Psoas muscle (tissue), 8 donors: Measurements from ENCODE around the gene MAP2K7. TPM values are rescaled to one million over a fixed set of nuclear protein-coding genes. Genes with fewer than 3 reads are reported as not detected.

Experiments
- ATAC-seq, 4 donors: fragments of 200-7000 bp; cut with Tn5 transposase; one replicate each; pipeline ENCODE4 v1.9.1; 2020; ENCODE audit warnings: moderate library complexity in 3 of 4, mild to moderate bottlenecking in 2 of 4
- DNase-seq, 2 donors: peaks; one replicate each; pipeline ENCODE4 v3.0.0-alpha.2; 2020
- H3K27ac ChIP-seq: fragments of 200-600 bp; one replicate; pipeline ENCODE4 v1.8.0; 2022
- H3K27me3 ChIP-seq, 3 donors: fragments of 200-600 bp in 1 of 3; one replicate each; pipeline versions ENCODE4 v1.6.1 to v1.8.0; 2013 to 2022; ENCODE audit warnings: low read length in 2 of 3, mild to moderate bottlenecking in 2 of 3, moderate library complexity in 1 of 3; ENCODE audit not compliant: insufficient read depth in 3 of 3
- H3K36me3 ChIP-seq, 2 donors: fragments of 200-600 bp in 1 of 2; one replicate each; pipeline versions ENCODE4 v1.6.1 to v1.8.0; 2013 to 2022; ENCODE audit warnings: low read depth in 1 of 2, mild to moderate bottlenecking in 1 of 2, moderate library complexity in 1 of 2; ENCODE audit not compliant: insufficient read depth in 1 of 2
- H3K4me1 ChIP-seq: fragments of 200-600 bp; one replicate; pipeline ENCODE4 v1.8.0; 2022
- H3K4me3 ChIP-seq: fragments of 200-600 bp; one replicate; pipeline ENCODE4 v1.8.0; 2022; ENCODE audit warnings: mild to moderate bottlenecking
- H3K9me3 ChIP-seq: fragments of 200-600 bp; one replicate; pipeline ENCODE4 v1.8.0; 2022
- CTCF ChIP-seq: fragments of 200-600 bp; IDR thresholded peaks from one replicate; pipeline ENCODE4 v1.8.0; 2022; ENCODE audit warnings: antibody characterized with exemption
- whole genome bisulfite sequencing, 3 donors: extraction: QIAGEN DNeasy Blood & Tissue Kit; methylation state at CpG; one replicate each; pipeline versions ENCODE4 v1.1.6 to v1.1.7; 2013; 5-methylcytosine and 5-hydroxymethylcytosine counted together
- intact Hi-C, 2 donors: fragments of 100-400 bp; cut with DNase I; formaldehyde crosslinking; loops; one replicate each; pipeline versions ENCODE4 v1.11.0 to v1.14.2; 2022
- polyA plus RNA-seq, 3 donors: library from polyadenylated mRNA; stranded (reverse); fragments of 200-250 nt; gene quantifications; one replicate each; pipeline ENCODE4 v1.2.3, GENCODE V29; 2013
- total RNA-seq, 4 donors: library from RNA; stranded (reverse); fragmentation: NEBNext Ultra II Directional in 2 of 4; extraction: Animal tissue kit (Norgen Biotek cat#: 25700) in 2 of 4; gene quantifications; one replicate each; pipeline versions ENCODE4 v1.2.1 to v1.2.4, GENCODE V29; 2021 to 2023
- donor health status: healthy with polysubstance abuse.
- donor health status: DM: no; HTN: no; CAD: no; lungs with moderate emphysema.
- donor health status: Bipolar disorder and iron deficiency.
- donor health status: healthy.
- donor health status: DM: yes; HTN: yes; CAD: no.
- donor health status: DM: no; HTN: no; CAD: no.
- donor health status: DM: no; HTN: no; CAD: no.
- donor health status: DM: yes; HTN: yes; CAD: no.

MAP2K7 gene
- total and polyA plus RNA-seq, 7 donors = 35.4 to 72.5 (median 43.9) TPM

DNA sequence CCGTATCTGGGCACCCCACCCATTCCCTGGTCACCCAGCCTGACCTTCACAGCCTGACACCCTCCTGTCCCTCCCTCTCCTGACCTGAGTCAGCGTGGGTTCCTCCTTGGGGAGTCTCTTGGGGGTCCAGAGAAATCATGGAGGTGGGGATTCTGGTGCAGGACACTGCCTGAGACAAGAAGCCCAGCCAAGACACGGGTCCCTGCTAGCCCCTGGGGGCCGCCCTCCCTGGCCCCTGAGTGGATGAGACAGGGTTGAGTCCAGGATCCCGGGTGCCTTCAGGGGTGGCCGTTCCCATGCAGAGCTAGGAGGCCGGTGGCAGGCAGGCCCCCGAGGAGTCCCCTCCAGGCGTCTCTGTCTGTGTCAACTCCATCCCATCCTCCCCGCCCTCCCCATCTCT lies 1.6 kb downstream of the MAP2K7 start:
- H3K4me3 ChIP-seq = peak overlapping the region; percentile 86
- no peak for DNase-seq

DNA sequence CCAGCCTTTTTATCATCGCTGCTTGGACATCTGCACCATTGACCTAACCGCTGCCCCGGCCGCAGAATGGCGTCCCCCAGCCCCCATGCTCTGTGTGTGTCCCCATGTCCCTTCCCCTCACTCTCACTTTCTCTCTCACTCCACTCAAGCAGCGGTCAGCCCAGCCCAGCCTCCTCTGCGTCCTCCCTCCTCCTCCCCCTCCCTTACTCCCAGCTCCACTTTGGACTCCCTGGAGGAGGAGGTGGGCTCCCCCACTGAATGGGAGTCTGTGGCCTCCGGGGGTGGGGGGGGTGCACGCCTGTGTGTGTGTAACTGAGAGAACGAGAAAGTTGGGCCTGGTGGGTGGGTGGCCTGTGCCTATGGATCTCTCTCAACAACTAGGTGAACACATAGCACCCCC lies 2.2 kb downstream of the MAP2K7 start:
- no peak for TF ChIP-seq CTCF
- Histone ChIP-seq H3K4me3 (no peak overlapping the region), H3K4me1 (peaks cover 22% of the 10 kb centered on the region), H3K27me3 (no peaks in the 10 kb centered on the region), H3K9me3 (no peaks in the 10 kb centered on the region), H3K36me3 (peaks cover 4 to 31% of the 10 kb centered on the region in 2 donors), H3K27ac (no peak overlapping the region)
- WGBS, 3 donors = 80 to 84% (median 84%) methylated on average over 10 of the region's 10 CpGs
- ATAC-seq (no peak), DNase-seq (no peak)
- intact Hi-C loops = no loop called here

More for the DNA sequence above, 1.6 kb downstream of the MAP2K7 start:
- 46 to 68% (median 61%) methylated on average over 10 of the region's 10 CpGs for WGBS, 3 donors
- Histone ChIP-seq H3K9me3 (no peaks in the 10 kb centered on the region), H3K4me1 (peaks cover 26% of the 10 kb centered on the region), H3K27me3 (no peaks in the 10 kb centered on the region), H3K36me3 (peaks cover 1 to 25% of the 10 kb centered on the region in 2 donors), H3K27ac (peak overlapping the region; percentile 91)
- intact Hi-C loops = no loop called here
- no peak for ATAC-seq
- no peak for TF ChIP-seq CTCF

- H3K36me3 ChIP-seq = peaks cover 4 to 43% of the 10 kb centered on the region in 2 donors
- ATAC-seq = no peak
- peaks cover 22% of the 10 kb centered on the region for H3K4me1 ChIP-seq
- H3K9me3 ChIP-seq = no peaks in the 10 kb centered on the region
- H3K27ac ChIP-seq = no peak overlapping the region
- WGBS, 3 donors = 88 to 89% (median 89%) methylated on average over 19 of the region's 19 CpGs
- no peak overlapping the region for H3K4me3 ChIP-seq
- no peak for TF ChIP-seq CTCF
- DNase-seq = no peak
- intact Hi-C loops = no loop called here
- no peaks in the 10 kb centered on the region for H3K27me3 ChIP-seq
Observed at GRCh38 chr19:7907122-7907521, 3.4 kb downstream of the MAP2K7 start.

DNA sequence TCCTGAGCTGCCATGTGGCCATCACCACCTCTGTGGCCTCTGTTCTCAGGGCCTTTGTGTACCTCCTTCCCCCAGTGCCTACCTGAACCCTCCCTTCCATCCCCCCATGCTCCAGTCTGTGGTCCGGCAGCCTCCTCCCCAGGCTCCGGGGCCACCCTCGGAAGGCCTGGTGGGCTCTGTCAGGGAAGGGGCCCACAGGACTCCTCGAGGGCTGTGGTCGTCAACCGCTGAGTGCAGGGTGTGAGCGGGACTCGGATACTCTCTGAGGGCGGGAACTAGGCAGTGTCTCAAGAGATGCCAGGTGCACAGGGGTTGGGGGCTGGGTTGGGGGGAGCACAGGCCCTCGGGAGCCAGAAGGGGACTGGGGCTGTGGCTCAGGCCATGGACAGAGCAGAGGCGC lies 3.9 kb downstream of the MAP2K7 start:
- no peak for ATAC-seq
- Histone ChIP-seq H3K36me3 (peaks cover 4 to 48% of the 10 kb centered on the region in 2 donors), H3K27ac (no peak overlapping the region), H3K27me3 (no peaks in the 10 kb centered on the region), H3K9me3 (no peaks in the 10 kb centered on the region), H3K4me3 (no peak overlapping the region), H3K4me1 (peaks cover 19% of the 10 kb centered on the region)
- 82 to 85% (median 83%) methylated on average over 11 of the region's 11 CpGs for WGBS, 3 donors
- TF ChIP-seq CTCF = no peak
- no peak for DNase-seq
- intact Hi-C loops = no loop called here

DNA sequence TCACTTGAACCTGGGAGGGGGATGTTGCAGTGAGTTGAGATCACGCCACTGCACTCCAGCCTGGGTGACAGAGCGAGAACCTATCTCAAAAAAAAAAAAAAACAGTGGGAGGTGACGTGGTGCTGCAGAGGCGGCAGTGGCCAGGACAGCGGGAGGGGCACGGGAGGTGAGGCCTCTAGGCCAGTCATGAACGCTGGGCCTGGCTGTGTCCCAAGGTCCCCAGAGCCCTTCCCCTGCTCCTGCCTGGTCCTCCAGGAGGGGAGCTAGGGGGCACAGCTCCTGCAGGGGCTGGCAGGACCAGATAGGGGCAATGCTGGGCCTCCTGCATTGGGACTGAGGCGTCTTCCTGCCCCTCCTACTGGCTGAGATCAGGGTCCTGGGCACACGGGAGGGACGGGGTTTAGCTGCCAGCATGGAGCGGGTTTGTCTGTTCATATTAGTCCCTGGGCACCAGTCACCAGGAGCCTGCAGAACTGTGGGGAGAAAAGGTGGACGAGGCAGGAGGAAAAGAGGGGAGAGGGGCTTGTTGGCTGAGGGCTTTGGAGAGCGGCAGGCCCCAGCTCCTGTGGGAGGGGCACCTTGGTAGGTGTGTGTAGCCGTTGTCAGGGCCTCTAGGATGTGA lies 4.5 kb downstream of the MAP2K7 start:
- peaks cover 4 to 51% of the 10 kb centered on the region in 2 donors for H3K36me3 ChIP-seq
- H3K27me3 ChIP-seq = no peaks in the 10 kb centered on the region
- intact Hi-C loops = no loop called here
- H3K4me3 ChIP-seq = no peak overlapping the region
- H3K4me1 ChIP-seq = peaks cover 14% of the 10 kb centered on the region
- ATAC-seq (no peak), DNase-seq (no peak)
- no peak overlapping the region for H3K27ac ChIP-seq
- 75 to 80% (median 80%) methylated on average over 13 to 14 of the region's 14 CpGs for WGBS, 3 donors
- no peaks in the 10 kb centered on the region for H3K9me3 ChIP-seq
- TF ChIP-seq CTCF = no peak
